BE2C (cell line): ENCODE data around the gene CALCA. TPM values are rescaled to one million over a fixed set of nuclear protein-coding genes. Genes with fewer than 3 reads are reported as not detected.
"Not testable (repeated sequence)": the region's sequence is repeated elsewhere in the genome, so short reads cannot be mapped to it uniquely, and the experiment has no call there.

Source experiments
- DNase-seq: peaks from one replicate; pipeline ENCODE4 v3.0.0-alpha.2; 2020
- H3K27me3 ChIP-seq: fragments of 250-450 bp; sonication (Bioruptor Pico); 2 replicates; pipeline ENCODE4 v1.5.1; 2020; ENCODE audit warnings: mild to moderate bottlenecking
- H3K36me3 ChIP-seq: fragments of 250-450 bp; sonication (Bioruptor Pico); 2 replicates; pipeline ENCODE4 v1.5.1; 2020; ENCODE audit warnings: mild to moderate bottlenecking
- H3K4me1 ChIP-seq: fragments of 250-450 bp; sonication (Bioruptor Pico); 2 replicates; pipeline ENCODE4 v1.5.1; 2020
- H3K4me3 ChIP-seq: 2 replicates; pipeline ENCODE4 v1.5.1; 2011; ENCODE audit warnings: low read depth, low read length
- H3K9me3 ChIP-seq: fragments of 250-450 bp; sonication (Bioruptor Pico); 2 replicates; pipeline ENCODE4 v1.5.1; 2020
- CTCF ChIP-seq: IDR thresholded peaks from 2 replicates; pipeline ENCODE4 v1.5.1; 2012; ENCODE audit warnings: mild to moderate bottlenecking, low read depth, low read length
- polyA plus RNA-seq: library from polyadenylated mRNA; unstranded; fragments of >200 nt; gene quantifications from one replicate; pipeline ENCODE4 v1.2.1, GENCODE V29; 2012; ENCODE audit warnings: low read depth, missing spikeins; ENCODE audit not compliant: insufficient read length, insufficient read depth

The CALCA gene
- not detected for polyA plus RNA-seq

- DNase-seq = peak; percentile 58
- Histone ChIP-seq H3K27me3 (peaks cover 57% of the 10 kb centered on the region), H3K4me3 (peak within 1 kb of the TSS; percentile 16), H3K9me3 (no peaks in the 10 kb centered on the region), H3K36me3 (no peaks in the 10 kb centered on the region), H3K4me1 (no peaks in the 10 kb centered on the region)
- no peak for TF ChIP-seq CTCF
These were observed at the start of gene CALCA for GRCh38 chr11:14971865-14972580. Gene CALCA, minus strand, starts transcription at chr11:14972351. Its CDS starts 1,159 bp downstream, at chr11:14971192.

- Histone ChIP-seq H3K27me3 (no peaks in the 10 kb centered on the region; the same call in 1 of the 2 replicates), H3K9me3 (no peaks in the 10 kb centered on the region), H3K4me1 (no peaks in the 10 kb centered on the region), H3K36me3 (no peaks in the 10 kb centered on the region), H3K4me3 (no peak overlapping the region)
- no peak for TF ChIP-seq CTCF
- no peak for DNase-seq
These were observed 44.0 kb upstream of the CALCA start for GRCh38 chr11:15016200-15016599.

GRCh38 chr11:15011776-15012345 lies 39.7 kb upstream of the CALCA start:
- TF ChIP-seq CTCF = no peak
- Histone ChIP-seq H3K27me3 (peaks cover 3% of the 10 kb centered on the region; the same call in 1 of the 2 replicates), H3K4me1 (no peaks in the 10 kb centered on the region), H3K4me3 (no peak overlapping the region), H3K36me3 (no peaks in the 10 kb centered on the region), H3K9me3 (no peaks in the 10 kb centered on the region)
- no peak for DNase-seq

GRCh38 chr11:15010865-15011264 lies 38.7 kb upstream of the CALCA start:
- TF ChIP-seq CTCF = no peak
- H3K4me3 ChIP-seq = no peak overlapping the region
- no peaks in the 10 kb centered on the region for H3K9me3 ChIP-seq
- DNase-seq = no peak
- no peaks in the 10 kb centered on the region for H3K4me1 ChIP-seq
- peaks cover 3% of the 10 kb centered on the region; the same call in 1 of the 2 replicates for H3K27me3 ChIP-seq
- H3K36me3 ChIP-seq = no peaks in the 10 kb centered on the region

- DNase-seq = no peak
- TF ChIP-seq CTCF = peak; percentile 52
- H3K36me3 ChIP-seq = no peaks in the 10 kb centered on the region
- no peaks in the 10 kb centered on the region for H3K4me1 ChIP-seq
- H3K27me3 ChIP-seq = peaks cover 3% of the 10 kb centered on the region; the same call in 1 of the 2 replicates
- no peaks in the 10 kb centered on the region for H3K9me3 ChIP-seq
- H3K4me3 ChIP-seq = no peak overlapping the region
These were observed 34.1 kb upstream of the CALCA start for GRCh38 chr11:15006139-15006759.

GRCh38 chr11:14988133-14988532 lies 16.0 kb upstream of the CALCA start:
- not testable (repeated sequence) for H3K4me3 ChIP-seq, H3K27me3 ChIP-seq, H3K36me3 ChIP-seq, DNase-seq, H3K4me1 ChIP-seq, H3K9me3 ChIP-seq
